HCT116 (cell line): Measurements from ENCODE around the gene GAK.

Experiments
- CEBPB ChIP-seq: IDR thresholded peaks from 2 replicates; pipeline ENCODE4 v1.6.1; 2012; ENCODE audit warnings: low read depth
- EGR1 ChIP-seq: IDR thresholded peaks from 2 replicates; pipeline ENCODE4 v1.6.1; 2012; ENCODE audit warnings: low read depth
- POLR2A ChIP-seq: IDR thresholded peaks from 2 replicates; pipeline ENCODE4 v1.7.0; 2011; ENCODE audit warnings: borderline replicate concordance; ENCODE audit not compliant: insufficient read depth, insufficient read length; ENCODE audit errors: extremely low read depth
- RAD21 ChIP-seq: IDR thresholded peaks from 2 replicates; pipeline ENCODE4 v1.6.1; 2012; ENCODE audit warnings: low read depth, mild to moderate bottlenecking
- TF ChIP-seq, protein P1 (sequence below), 3 experiments: fragments of 200-600 bp in 1 of 3; sonication (generic) in 1 of 3; IDR thresholded peaks in 2 of 3; conservative IDR thresholded peaks in 1 of 3; 2 replicates each; pipeline ENCODE4 v1.5.1; 2012 to 2017; ENCODE audit warnings: low read depth in 2 of 3, low read length in 2 of 3, antibody characterized with exemption in 1 of 3, borderline replicate concordance in 1 of 3, control low read depth in 1 of 3, mild to moderate bottlenecking in 1 of 3, mixed read lengths in 1 of 3, mixed run types in 1 of 3, moderate library complexity in 1 of 3; ENCODE audit not compliant: insufficient read depth in 1 of 3
- TF ChIP-seq, protein P2 (sequence below): IDR thresholded peaks from 2 replicates; pipeline ENCODE4 v1.6.1; 2012; ENCODE audit warnings: low read depth

DNA sequence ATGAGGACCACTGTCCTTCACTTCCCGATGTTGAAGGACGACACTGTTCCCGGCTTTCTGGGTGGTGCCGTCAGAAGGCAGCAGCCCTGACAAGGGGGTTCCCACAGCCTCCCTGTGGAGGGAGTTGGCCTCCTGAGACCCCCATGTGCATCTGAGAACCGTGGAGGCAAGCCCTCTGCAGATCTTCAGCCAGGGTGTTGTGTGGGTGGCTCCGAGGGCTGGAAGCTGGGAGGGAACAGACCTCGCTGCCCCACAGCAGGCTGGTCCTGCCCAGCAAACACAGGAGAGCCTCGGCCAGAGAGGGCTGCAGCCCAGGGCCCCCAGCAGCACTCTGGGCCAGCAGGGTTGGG, 25.1 kb upstream of the GAK start:
- TF ChIP-seq, protein P1, sequence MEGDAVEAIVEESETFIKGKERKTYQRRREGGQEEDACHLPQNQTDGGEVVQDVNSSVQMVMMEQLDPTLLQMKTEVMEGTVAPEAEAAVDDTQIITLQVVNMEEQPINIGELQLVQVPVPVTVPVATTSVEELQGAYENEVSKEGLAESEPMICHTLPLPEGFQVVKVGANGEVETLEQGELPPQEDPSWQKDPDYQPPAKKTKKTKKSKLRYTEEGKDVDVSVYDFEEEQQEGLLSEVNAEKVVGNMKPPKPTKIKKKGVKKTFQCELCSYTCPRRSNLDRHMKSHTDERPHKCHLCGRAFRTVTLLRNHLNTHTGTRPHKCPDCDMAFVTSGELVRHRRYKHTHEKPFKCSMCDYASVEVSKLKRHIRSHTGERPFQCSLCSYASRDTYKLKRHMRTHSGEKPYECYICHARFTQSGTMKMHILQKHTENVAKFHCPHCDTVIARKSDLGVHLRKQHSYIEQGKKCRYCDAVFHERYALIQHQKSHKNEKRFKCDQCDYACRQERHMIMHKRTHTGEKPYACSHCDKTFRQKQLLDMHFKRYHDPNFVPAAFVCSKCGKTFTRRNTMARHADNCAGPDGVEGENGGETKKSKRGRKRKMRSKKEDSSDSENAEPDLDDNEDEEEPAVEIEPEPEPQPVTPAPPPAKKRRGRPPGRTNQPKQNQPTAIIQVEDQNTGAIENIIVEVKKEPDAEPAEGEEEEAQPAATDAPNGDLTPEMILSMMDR (IDR thresholded peaks at IDR 0.05 in 2 of 3, conservative IDR thresholded peaks at IDR 0.05 in 1 of 3; ENCODE audit: borderline replicate concordance in 1 of 3, insufficient read depth in 1 of 3, low read depth in 2 of 3, low read length in 2 of 3) = no peak
- TF ChIP-seq POLR2A = no peak
- TF ChIP-seq CEBPB = no peak
- TF ChIP-seq, protein P2, sequence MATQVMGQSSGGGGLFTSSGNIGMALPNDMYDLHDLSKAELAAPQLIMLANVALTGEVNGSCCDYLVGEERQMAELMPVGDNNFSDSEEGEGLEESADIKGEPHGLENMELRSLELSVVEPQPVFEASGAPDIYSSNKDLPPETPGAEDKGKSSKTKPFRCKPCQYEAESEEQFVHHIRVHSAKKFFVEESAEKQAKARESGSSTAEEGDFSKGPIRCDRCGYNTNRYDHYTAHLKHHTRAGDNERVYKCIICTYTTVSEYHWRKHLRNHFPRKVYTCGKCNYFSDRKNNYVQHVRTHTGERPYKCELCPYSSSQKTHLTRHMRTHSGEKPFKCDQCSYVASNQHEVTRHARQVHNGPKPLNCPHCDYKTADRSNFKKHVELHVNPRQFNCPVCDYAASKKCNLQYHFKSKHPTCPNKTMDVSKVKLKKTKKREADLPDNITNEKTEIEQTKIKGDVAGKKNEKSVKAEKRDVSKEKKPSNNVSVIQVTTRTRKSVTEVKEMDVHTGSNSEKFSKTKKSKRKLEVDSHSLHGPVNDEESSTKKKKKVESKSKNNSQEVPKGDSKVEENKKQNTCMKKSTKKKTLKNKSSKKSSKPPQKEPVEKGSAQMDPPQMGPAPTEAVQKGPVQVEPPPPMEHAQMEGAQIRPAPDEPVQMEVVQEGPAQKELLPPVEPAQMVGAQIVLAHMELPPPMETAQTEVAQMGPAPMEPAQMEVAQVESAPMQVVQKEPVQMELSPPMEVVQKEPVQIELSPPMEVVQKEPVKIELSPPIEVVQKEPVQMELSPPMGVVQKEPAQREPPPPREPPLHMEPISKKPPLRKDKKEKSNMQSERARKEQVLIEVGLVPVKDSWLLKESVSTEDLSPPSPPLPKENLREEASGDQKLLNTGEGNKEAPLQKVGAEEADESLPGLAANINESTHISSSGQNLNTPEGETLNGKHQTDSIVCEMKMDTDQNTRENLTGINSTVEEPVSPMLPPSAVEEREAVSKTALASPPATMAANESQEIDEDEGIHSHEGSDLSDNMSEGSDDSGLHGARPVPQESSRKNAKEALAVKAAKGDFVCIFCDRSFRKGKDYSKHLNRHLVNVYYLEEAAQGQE = no peak
- TF ChIP-seq RAD21 = no peak
- no peak for TF ChIP-seq EGR1
